Articular chondrocyte of knee joint (primary cell): ENCODE results near the gene LPCAT1. TPM values are rescaled to one million over a fixed set of nuclear protein-coding genes. Genes with fewer than 3 reads are reported as not detected.

ENCODE experiments used
- small RNA-seq: library from RNA; depleted of rRNA; stranded (forward); fragments of <200 nt; gene quantifications from one replicate; pipeline ENCODE3, GENCODE V24; 2012
- total RNA-seq: library from RNA; depleted of rRNA; stranded (reverse); fragments of >200 nt; gene quantifications from 2 replicates; pipeline ENCODE4 v1.2.3, GENCODE V29; 2012

The LPCAT1 gene, protein sequence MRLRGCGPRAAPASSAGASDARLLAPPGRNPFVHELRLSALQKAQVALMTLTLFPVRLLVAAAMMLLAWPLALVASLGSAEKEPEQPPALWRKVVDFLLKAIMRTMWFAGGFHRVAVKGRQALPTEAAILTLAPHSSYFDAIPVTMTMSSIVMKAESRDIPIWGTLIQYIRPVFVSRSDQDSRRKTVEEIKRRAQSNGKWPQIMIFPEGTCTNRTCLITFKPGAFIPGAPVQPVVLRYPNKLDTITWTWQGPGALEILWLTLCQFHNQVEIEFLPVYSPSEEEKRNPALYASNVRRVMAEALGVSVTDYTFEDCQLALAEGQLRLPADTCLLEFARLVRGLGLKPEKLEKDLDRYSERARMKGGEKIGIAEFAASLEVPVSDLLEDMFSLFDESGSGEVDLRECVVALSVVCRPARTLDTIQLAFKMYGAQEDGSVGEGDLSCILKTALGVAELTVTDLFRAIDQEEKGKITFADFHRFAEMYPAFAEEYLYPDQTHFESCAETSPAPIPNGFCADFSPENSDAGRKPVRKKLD
- 85.4 and 129 TPM in 2 replicates for total RNA-seq

GRCh38 chr5:1523793-1524480 is at the start of gene LPCAT1:
Gene LPCAT1 (minus strand): TSS chr5:1523960. CDS start chr5:1523844, 116 bp downstream.

DNA sequence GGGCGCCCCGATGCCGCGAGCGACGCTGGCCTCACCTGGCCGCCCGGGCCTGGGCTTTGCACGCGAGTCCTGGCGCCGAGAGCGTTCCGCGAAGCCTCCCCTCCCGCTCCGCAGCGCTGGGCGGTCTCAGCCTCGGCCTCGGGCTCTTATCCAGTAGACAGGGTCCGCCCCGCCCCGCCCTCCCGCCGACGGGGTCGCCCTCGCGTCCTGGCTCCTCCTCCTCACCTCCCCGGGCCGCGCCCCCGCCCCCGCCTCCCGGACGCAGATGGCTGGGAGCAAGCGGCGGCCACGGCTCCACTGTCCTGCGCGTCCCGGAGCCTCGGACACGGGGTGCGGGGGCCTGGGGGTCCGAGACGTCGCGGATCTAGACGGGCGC is 78.5 kb downstream of the LPCAT1 start, which contains the start of gene SLC6A3:
SLC6A3 (minus strand) TSS at position 128 of the 376 bp plus-strand sequence. CDS start 2,243 bp downstream, outside the sequence.

Small RNAs within 50 kb of the gene (small RNA-seq; reads per million reads assigned to genes)
- not detected for gene MIR6075

Other genes with a start within 250 kb of the LPCAT1 start
- not detected in 2 replicates for gene TERT, start 228.9 kb downstream of the LPCAT1 start, total RNA-seq
- 155 and 167 TPM in 2 replicates for gene CLPTM1L, start 178.9 kb downstream of the LPCAT1 start, total RNA-seq
- gene SLC6A3, start 78.5 kb downstream of the LPCAT1 start, total RNA-seq, result 0.11 and 0.13 TPM in 2 replicates